SK-N-MC (cell line): ENCODE results near the gene CNGB1.
"Not testable (repeated sequence)": the region's sequence is repeated elsewhere in the genome, so short reads cannot be mapped to it uniquely, and the experiment has no call there.

Source experiments
- DNase-seq: peaks from one replicate; pipeline ENCODE4 v3.0.0-alpha.2; 2011; ENCODE audit warnings: low read depth, low spot score
- H3K27ac ChIP-seq: fragments of 200-600 bp; sonication (generic); 2 replicates; pipeline ENCODE4 v1.5.1; 2016; ENCODE audit warnings: mixed run types
- H3K36me3 ChIP-seq: fragments of 200-600 bp; sonication (generic); 2 replicates; pipeline ENCODE4 v1.6.1; 2017; ENCODE audit warnings: antibody characterized with exemption, low read length, mixed read lengths; ENCODE audit not compliant: insufficient read depth
- H3K4me3 ChIP-seq: fragments of 200-600 bp; sonication (generic); 2 replicates; pipeline ENCODE4 v1.5.1; 2016
- H3K9ac ChIP-seq: fragments of 200-600 bp; sonication (generic); 2 replicates; pipeline ENCODE4 v1.8.0; 2017; ENCODE audit warnings: mixed run types, mixed read lengths; ENCODE audit not compliant: insufficient read length
- H3K9me3 ChIP-seq: fragments of 200-600 bp; sonication (generic); 2 replicates; pipeline ENCODE4 v1.6.1; 2017; ENCODE audit warnings: low read depth, mild to moderate bottlenecking, antibody characterized with exemption, low read length, moderate library complexity, mixed read lengths
- EZH2 ChIP-seq: fragments of 200-600 bp; sonication (generic); IDR thresholded peaks from one replicate; pipeline ENCODE4 v1.6.1; 2017; ENCODE audit warnings: antibody characterized with exemption
- FOXP2 ChIP-seq: optimal IDR thresholded peaks from 2 replicates; pipeline ENCODE3; 2011; ENCODE audit warnings: mild to moderate bottlenecking, moderate library complexity; ENCODE audit not compliant: insufficient read depth; ENCODE audit errors: extremely low read length, control extremely low read depth
- POLR2AphosphoS5 ChIP-seq: IDR thresholded peaks from 2 replicates; pipeline ENCODE4 v1.6.1; 2012; ENCODE audit warnings: mild to moderate bottlenecking, low read depth, low read length, borderline replicate concordance

Gene CNGB1

GRCh38 chr16:57882792-57883191, 88.1 kb downstream of the CNGB1 start:
- H3K4me3 ChIP-seq, result no peak overlapping the region
- H3K36me3 ChIP-seq, result no peaks in the 10 kb centered on the region
- no peaks in the 10 kb centered on the region for H3K9me3 ChIP-seq
- TF ChIP-seq EZH2 (no peak), FOXP2 (no peak), POLR2AphosphoS5 (no peak)
- no peak overlapping the region for H3K9ac ChIP-seq
- H3K27ac ChIP-seq, result no peak overlapping the region
- DNase-seq, result no peak

- Histone ChIP-seq H3K4me3 (no peak overlapping the region), H3K9ac (no peak overlapping the region), H3K27ac (no peak overlapping the region), H3K9me3 (no peaks in the 10 kb centered on the region), H3K36me3 (no peaks in the 10 kb centered on the region)
- no peak for DNase-seq
- TF ChIP-seq POLR2AphosphoS5, result no peak
- TF ChIP-seq FOXP2, result no peak
- TF ChIP-seq EZH2, result no peak
Observed at GRCh38 chr16:57882206-57882605, 88.7 kb downstream of the CNGB1 start.

GRCh38 chr16:57878586-57878985, 92.3 kb downstream of the CNGB1 start:
- TF ChIP-seq POLR2AphosphoS5 (no peak), FOXP2 (no peak), EZH2 (no peak)
- H3K4me3 ChIP-seq, result no peak overlapping the region
- H3K9ac ChIP-seq, result no peak overlapping the region
- no peak overlapping the region for H3K27ac ChIP-seq
- no peaks in the 10 kb centered on the region for H3K9me3 ChIP-seq
- H3K36me3 ChIP-seq, result no peaks in the 10 kb centered on the region
- DNase-seq, result no peak

GRCh38 chr16:57876210-57876609, 94.7 kb downstream of the CNGB1 start:
- TF ChIP-seq FOXP2 (no peak), POLR2AphosphoS5 (no peak), EZH2 (no peak)
- no peak for DNase-seq
- H3K36me3 ChIP-seq, result no peaks in the 10 kb centered on the region
- no peak overlapping the region for H3K4me3 ChIP-seq
- H3K9me3 ChIP-seq, result no peaks in the 10 kb centered on the region
- no peak overlapping the region for H3K9ac ChIP-seq
- no peak overlapping the region for H3K27ac ChIP-seq

GRCh38 chr16:57875347-57875746, 95.6 kb downstream of the CNGB1 start:
- H3K36me3 ChIP-seq, result no peaks in the 10 kb centered on the region
- H3K9me3 ChIP-seq, result no peaks in the 10 kb centered on the region
- H3K9ac ChIP-seq, result no peak overlapping the region
- DNase-seq, result no peak
- TF ChIP-seq FOXP2 (no peak), POLR2AphosphoS5 (no peak), EZH2 (no peak)
- no peak overlapping the region for H3K27ac ChIP-seq
- no peak overlapping the region for H3K4me3 ChIP-seq

- no peak for DNase-seq
- H3K4me3 ChIP-seq, result no peak overlapping the region
Observed at GRCh38 chr16:57873218-57873617, 97.7 kb downstream of the CNGB1 start.

GRCh38 chr16:57872764-57873163, 98.2 kb downstream of the CNGB1 start:
- not testable (repeated sequence) for H3K36me3 ChIP-seq, H3K4me3 ChIP-seq, H3K9ac ChIP-seq, DNase-seq, H3K9me3 ChIP-seq, H3K27ac ChIP-seq

More at GRCh38 chr16:57873218-57873617, 97.7 kb downstream of the CNGB1 start:
- no peaks in the 10 kb centered on the region for H3K36me3 ChIP-seq
- H3K9me3 ChIP-seq, result no peaks in the 10 kb centered on the region
- no peak overlapping the region for H3K9ac ChIP-seq
- H3K27ac ChIP-seq, result no peak overlapping the region
- no peak for TF ChIP-seq POLR2AphosphoS5
- no peak for TF ChIP-seq EZH2
- no peak for TF ChIP-seq FOXP2

GRCh38 chr16:57871456-57871855, 99.5 kb downstream of the CNGB1 start:
- no peak overlapping the region for H3K4me3 ChIP-seq
- H3K9me3 ChIP-seq, result no peaks in the 10 kb centered on the region
- TF ChIP-seq POLR2AphosphoS5 (no peak), FOXP2 (no peak), EZH2 (no peak)
- H3K27ac ChIP-seq, result no peak overlapping the region
- H3K9ac ChIP-seq, result no peak overlapping the region
- DNase-seq, result no peak
- no peaks in the 10 kb centered on the region for H3K36me3 ChIP-seq

GRCh38 chr16:57870753-57871454, 100.0 kb downstream of the CNGB1 start:
- no peak for DNase-seq
- Histone ChIP-seq H3K36me3 (no peaks in the 10 kb centered on the region), H3K4me3 (no peak overlapping the region), H3K9ac (no peak overlapping the region), H3K27ac (no peak overlapping the region), H3K9me3 (no peaks in the 10 kb centered on the region)
- TF ChIP-seq FOXP2 (no peak), POLR2AphosphoS5 (no peak), EZH2 (no peak)
